Right hindlimb (tissue), 1 donor: ENCODE measurements around the gene JMJD8.

Experiments used
- DNase-seq: peaks from one replicate; pipeline ENCODE4 v3.0.0-alpha.2; 2018

JMJD8 gene

GRCh38 chr16:658679-659571, 25.2 kb downstream of the JMJD8 start:
- DNase-seq = no peak

- DNase-seq = no peak
Observed at GRCh38 chr16:657487-657886, 26.6 kb downstream of the JMJD8 start.

- no peak for DNase-seq
Observed at GRCh38 chr16:654034-654433, 30.1 kb downstream of the JMJD8 start.

- DNase-seq = no peak
Observed at GRCh38 chr16:652454-653305, 31.5 kb downstream of the JMJD8 start.

GRCh38 chr16:651844-652243, 32.3 kb downstream of the JMJD8 start:
- DNase-seq = no peak

GRCh38 chr16:649631-650030, 34.5 kb downstream of the JMJD8 start:
- no peak for DNase-seq

GRCh38 chr16:648781-649589, 35.1 kb downstream of the JMJD8 start, which contains the start of gene WDR90:
TSS of gene WDR90 (plus strand) at chr16:649365. CDS start at chr16:649417, 52 bp downstream.
- peak; percentile 95 for DNase-seq

GRCh38 chr16:648071-648780, 35.9 kb downstream of the JMJD8 start:
- no peak for DNase-seq

- no peak for DNase-seq
Observed at GRCh38 chr16:647173-647902, 36.8 kb downstream of the JMJD8 start.

- no peak for DNase-seq
Observed at GRCh38 chr16:646679-647172, 37.4 kb downstream of the JMJD8 start.

- no peak for DNase-seq
Observed at GRCh38 chr16:645852-646678, 38.1 kb downstream of the JMJD8 start.

- DNase-seq = no peak
Observed at GRCh38 chr16:644556-644955, 39.6 kb downstream of the JMJD8 start.

- DNase-seq = no peak
Observed at GRCh38 chr16:643050-643368, 41.1 kb downstream of the JMJD8 start.

- DNase-seq = no peak
Observed at GRCh38 chr16:642189-643049, 41.7 kb downstream of the JMJD8 start.

- peak; percentile 84 for DNase-seq
Observed at GRCh38 chr16:641326-642188, 42.6 kb downstream of the JMJD8 start, which contains the start of gene MCRIP2. TSS of gene MCRIP2 (plus strand) at chr16:641828. CDS start at chr16:641992, 164 bp downstream.

GRCh38 chr16:640614-641013, 43.5 kb downstream of the JMJD8 start:
- no peak for DNase-seq

GRCh38 chr16:638836-639235, 45.3 kb downstream of the JMJD8 start:
- DNase-seq = no peak

- DNase-seq = no peak
Observed at GRCh38 chr16:638034-638543, 46.0 kb downstream of the JMJD8 start.
